HepG2 (cell line): ENCODE data around the gene SDR42E2. TPM values are rescaled to one million over a fixed set of nuclear protein-coding genes. Genes with fewer than 3 reads are reported as not detected.

Experiments
- BRCA1 ChIP-seq: sonication (generic); formaldehyde crosslinking; IDR thresholded peaks from 2 replicates; pipeline ENCODE4 v1.4.0; 2020; ENCODE audit warnings: missing genetic modification reagents
- CENPT ChIP-seq: sonication (generic); formaldehyde crosslinking; IDR thresholded peaks from 2 replicates; pipeline ENCODE4 v1.8.0; 2022; ENCODE audit warnings: low read depth, mild to moderate bottlenecking, moderate library complexity, missing genetic modification reagents
- CHD2 ChIP-seq: IDR thresholded peaks from 2 replicates; pipeline ENCODE4 v1.6.1; 2011; ENCODE audit warnings: low read depth, low read length, improper control_type of control experiment
- FOXA3 ChIP-seq: IDR thresholded peaks from 2 replicates; pipeline ENCODE4 v1.6.1; 2016; ENCODE audit warnings: missing genetic modification reagents, missing compliant biosample characterization
- HMGA1 ChIP-seq: sonication (generic); formaldehyde crosslinking; conservative IDR thresholded peaks from 2 replicates; pipeline ENCODE4 v1.4.0; 2020; ENCODE audit warnings: missing genetic modification reagents
- JDP2 ChIP-seq: sonication (generic); formaldehyde crosslinking; IDR thresholded peaks from 2 replicates; pipeline ENCODE4 v1.8.1; 2022; ENCODE audit warnings: missing genetic modification reagents, borderline replicate concordance
- PITX1 ChIP-seq: sonication (generic); formaldehyde crosslinking; IDR thresholded peaks from 2 replicates; pipeline ENCODE4 v1.5.1; 2020; ENCODE audit warnings: mild to moderate bottlenecking, missing genetic modification reagents
- SP140L ChIP-seq: sonication (generic); formaldehyde crosslinking; IDR thresholded peaks from 2 replicates; pipeline ENCODE4 v1.4.0; 2020; ENCODE audit warnings: missing genetic modification reagents, borderline replicate concordance
- SRSF9 ChIP-seq: fragments of 200-400 bp; formaldehyde crosslinking; IDR thresholded peaks from 2 replicates; pipeline ENCODE4 v1.6.1; 2018; ENCODE audit warnings: borderline replicate concordance, mild to moderate bottlenecking, low read depth, low read length; ENCODE audit not compliant: insufficient read depth, poor library complexity, severe bottlenecking
- ZNF256 ChIP-seq: sonication (generic); formaldehyde crosslinking; conservative IDR thresholded peaks from 2 replicates; pipeline ENCODE4 v1.4.0; 2020; ENCODE audit warnings: missing genetic modification reagents
- ZNF33A ChIP-seq: sonication (generic); formaldehyde crosslinking; IDR thresholded peaks from 2 replicates; pipeline ENCODE4 v1.5.1; 2020; ENCODE audit warnings: missing genetic modification reagents, mild to moderate bottlenecking, moderate library complexity, borderline replicate concordance
- ZNF431 ChIP-seq: sonication (generic); formaldehyde crosslinking; IDR thresholded peaks from 2 replicates; pipeline ENCODE4 v1.9.0; 2022; ENCODE audit warnings: missing genetic modification reagents, low read depth, mild to moderate bottlenecking, borderline replicate concordance
- ZNF543 ChIP-seq: sonication (generic); formaldehyde crosslinking; IDR thresholded peaks from 2 replicates; pipeline ENCODE4 v1.4.0; 2020; ENCODE audit warnings: mild to moderate bottlenecking, missing genetic modification reagents
- polyA plus RNA-seq, 8 experiments: library from polyadenylated mRNA; depleted of rRNA in 3 of 8; stranded (reverse) in 7 of 8; unstranded in 1 of 8; fragments of >200 nt; fragmentation: Illumina TruSeq in 4 of 8; extraction: Trizol in 4 of 8; gene quantifications; 2 replicates each; pipeline versions ENCODE4 v1.2.1 to v1.2.3, GENCODE V29; 2011 to 2016; ENCODE audit warnings: low read depth in 4 of 8, missing spikeins in 1 of 8, mixed read lengths in 1 of 8; ENCODE audit not compliant: insufficient read depth in 1 of 8
- total RNA-seq, 5 experiments: library from RNA; depleted of rRNA; stranded (reverse); fragments of >200 nt; fragmentation: Illumina TruSeq; extraction: Trizol; gene quantifications; 2 replicates each; pipeline ENCODE4 v1.2.3, GENCODE V29; 2016; ENCODE audit warnings: low read depth in 1 of 5
- TF ChIP-seq, protein P1 (sequence below): sonication (generic); formaldehyde crosslinking; IDR thresholded peaks from 2 replicates; pipeline ENCODE4 v1.4.0; 2020; ENCODE audit warnings: missing genetic modification reagents, mild to moderate bottlenecking, borderline replicate concordance
- TF ChIP-seq, protein P2 (sequence below): sonication (generic); formaldehyde crosslinking; IDR thresholded peaks from 2 replicates; pipeline ENCODE4 v1.8.0; 2022; ENCODE audit warnings: missing genetic modification reagents, mild to moderate bottlenecking, inconsistent platforms, borderline replicate concordance
- TF ChIP-seq, protein P3 (sequence below): sonication (generic); formaldehyde crosslinking; IDR thresholded peaks from 2 replicates; pipeline ENCODE4 v1.5.0; 2020; ENCODE audit warnings: missing genetic modification reagents
- TF ChIP-seq, protein P4 (sequence below): sonication (generic); formaldehyde crosslinking; IDR thresholded peaks from 2 replicates; pipeline ENCODE4 v1.5.0; 2020; ENCODE audit warnings: mild to moderate bottlenecking, missing genetic modification reagents
- TF ChIP-seq, protein P5 (sequence below): IDR thresholded peaks from 2 replicates; pipeline ENCODE4 v1.6.1; 2016; ENCODE audit warnings: missing compliant biosample characterization, missing genetic modification reagents, borderline replicate concordance
- TF ChIP-seq, protein P6 (sequence below): sonication (generic); formaldehyde crosslinking; IDR thresholded peaks from 2 replicates; pipeline ENCODE4 v1.8.1; 2023; ENCODE audit warnings: missing genetic modification reagents, mild to moderate bottlenecking, borderline replicate concordance

The SDR42E2 gene
- total and polyA plus RNA-seq, 2 of the 13 experiments (the other 11 are each of a cell fraction or from before 2014, with no cell fraction given): 0.05 to 0.11 TPM

DNA sequence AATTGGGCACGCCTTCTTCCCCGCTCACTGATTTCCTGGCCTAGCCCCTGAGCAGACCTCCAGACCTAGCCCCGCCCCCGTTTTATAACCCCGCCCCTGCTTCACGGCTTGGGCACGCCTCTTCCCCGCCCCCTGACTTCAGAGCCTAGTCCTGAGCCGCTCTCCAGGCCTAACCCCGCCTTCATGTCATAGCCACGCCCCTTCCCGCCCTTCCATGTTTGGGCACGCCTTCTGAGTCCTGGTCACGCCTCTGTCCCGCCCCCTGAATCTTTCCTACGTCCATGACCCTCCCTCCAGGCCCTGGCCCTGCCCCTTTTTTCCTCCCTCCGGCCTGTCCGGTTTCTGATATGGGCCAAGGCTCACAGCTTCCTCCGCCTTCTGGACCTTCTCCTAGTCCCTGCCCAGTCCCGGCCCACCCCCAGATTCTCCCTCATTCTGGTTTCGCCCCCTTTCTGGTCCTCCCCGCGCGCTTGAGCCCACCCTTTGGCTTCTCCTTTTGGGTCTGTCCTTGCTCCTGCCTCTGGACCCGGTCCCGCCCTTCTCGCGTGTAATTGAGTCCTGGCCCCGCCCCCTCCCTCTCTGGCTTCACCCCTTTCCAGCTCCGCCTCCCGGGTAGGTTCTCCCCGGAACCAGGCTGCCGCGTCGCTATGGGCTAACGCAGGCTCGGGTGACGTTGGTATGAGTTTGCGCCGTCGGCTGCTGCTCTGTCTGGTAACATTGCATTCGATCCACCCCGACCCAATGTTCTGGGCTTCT, 28.6 kb downstream of the SDR42E2 start (continued):
- TF ChIP-seq, protein P1, sequence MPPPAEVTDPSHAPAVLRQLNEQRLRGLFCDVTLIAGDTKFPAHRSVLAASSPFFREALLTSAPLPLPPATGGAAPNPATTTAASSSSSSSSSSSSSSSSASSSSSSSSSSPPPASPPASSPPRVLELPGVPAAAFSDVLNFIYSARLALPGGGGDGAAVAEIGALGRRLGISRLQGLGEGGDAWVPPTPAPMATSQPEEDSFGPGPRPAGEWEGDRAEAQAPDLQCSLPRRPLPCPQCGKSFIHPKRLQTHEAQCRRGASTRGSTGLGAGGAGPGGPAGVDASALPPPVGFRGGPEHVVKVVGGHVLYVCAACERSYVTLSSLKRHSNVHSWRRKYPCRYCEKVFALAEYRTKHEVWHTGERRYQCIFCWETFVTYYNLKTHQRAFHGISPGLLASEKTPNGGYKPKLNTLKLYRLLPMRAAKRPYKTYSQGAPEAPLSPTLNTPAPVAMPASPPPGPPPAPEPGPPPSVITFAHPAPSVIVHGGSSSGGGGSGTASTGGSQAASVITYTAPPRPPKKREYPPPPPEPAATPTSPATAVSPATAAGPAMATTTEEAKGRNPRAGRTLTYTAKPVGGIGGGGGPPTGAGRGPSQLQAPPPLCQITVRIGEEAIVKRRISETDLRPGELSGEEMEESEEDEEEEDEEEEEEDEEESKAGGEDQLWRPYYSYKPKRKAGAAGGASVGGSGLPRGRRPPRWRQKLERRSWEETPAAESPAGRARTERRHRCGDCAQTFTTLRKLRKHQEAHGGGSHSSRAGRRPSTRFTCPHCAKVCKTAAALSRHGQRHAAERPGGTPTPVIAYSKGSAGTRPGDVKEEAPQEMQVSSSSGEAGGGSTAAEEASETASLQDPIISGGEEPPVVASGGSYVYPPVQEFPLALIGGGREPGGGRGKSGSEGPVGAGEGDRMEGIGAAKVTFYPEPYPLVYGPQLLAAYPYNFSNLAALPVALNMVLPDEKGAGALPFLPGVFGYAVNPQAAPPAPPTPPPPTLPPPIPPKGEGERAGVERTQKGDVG (CRISPR knock-in tag): no peak; the same call in 1 of the 2 replicates
- TF ChIP-seq, protein P2, sequence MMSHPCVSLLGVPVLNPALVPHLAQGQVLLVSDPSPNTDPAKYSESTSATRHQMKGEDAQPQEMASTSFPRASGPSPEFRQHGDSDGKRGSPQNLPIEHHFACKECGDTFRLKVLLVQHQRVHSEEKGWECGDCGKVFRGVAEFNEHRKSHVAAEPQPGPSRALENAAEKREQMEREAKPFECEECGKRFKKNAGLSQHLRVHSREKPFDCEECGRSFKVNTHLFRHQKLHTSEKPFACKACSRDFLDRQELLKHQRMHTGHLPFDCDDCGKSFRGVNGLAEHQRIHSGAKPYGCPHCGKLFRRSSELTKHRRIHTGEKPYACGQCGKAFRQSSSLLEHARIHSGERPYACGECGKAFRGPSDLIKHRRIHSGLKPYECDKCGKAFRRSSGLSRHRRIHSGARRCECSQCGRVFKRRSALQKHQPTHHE: peak; percentile 56; the same call in 1 of the 2 replicates
- TF ChIP-seq BRCA1 (CRISPR knock-in tag): no peak
- TF ChIP-seq, protein P3, sequence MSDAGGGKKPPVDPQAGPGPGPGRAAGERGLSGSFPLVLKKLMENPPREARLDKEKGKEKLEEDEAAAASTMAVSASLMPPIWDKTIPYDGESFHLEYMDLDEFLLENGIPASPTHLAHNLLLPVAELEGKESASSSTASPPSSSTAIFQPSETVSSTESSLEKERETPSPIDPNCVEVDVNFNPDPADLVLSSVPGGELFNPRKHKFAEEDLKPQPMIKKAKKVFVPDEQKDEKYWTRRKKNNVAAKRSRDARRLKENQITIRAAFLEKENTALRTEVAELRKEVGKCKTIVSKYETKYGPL: no peak
- TF ChIP-seq, protein P4, sequence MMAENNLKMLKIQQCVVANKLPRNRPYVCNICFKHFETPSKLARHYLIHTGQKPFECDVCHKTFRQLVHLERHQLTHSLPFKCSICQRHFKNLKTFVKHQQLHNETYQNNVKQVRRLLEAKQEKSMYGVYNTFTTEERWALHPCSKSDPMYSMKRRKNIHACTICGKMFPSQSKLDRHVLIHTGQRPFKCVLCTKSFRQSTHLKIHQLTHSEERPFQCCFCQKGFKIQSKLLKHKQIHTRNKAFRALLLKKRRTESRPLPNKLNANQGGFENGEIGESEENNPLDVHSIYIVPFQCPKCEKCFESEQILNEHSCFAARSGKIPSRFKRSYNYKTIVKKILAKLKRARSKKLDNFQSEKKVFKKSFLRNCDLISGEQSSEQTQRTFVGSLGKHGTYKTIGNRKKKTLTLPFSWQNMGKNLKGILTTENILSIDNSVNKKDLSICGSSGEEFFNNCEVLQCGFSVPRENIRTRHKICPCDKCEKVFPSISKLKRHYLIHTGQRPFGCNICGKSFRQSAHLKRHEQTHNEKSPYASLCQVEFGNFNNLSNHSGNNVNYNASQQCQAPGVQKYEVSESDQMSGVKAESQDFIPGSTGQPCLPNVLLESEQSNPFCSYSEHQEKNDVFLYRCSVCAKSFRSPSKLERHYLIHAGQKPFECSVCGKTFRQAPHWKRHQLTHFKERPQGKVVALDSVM: peak; percentile 51; the same call in 1 of the 2 replicates
- TF ChIP-seq SRSF9: no peak
- no peak for TF ChIP-seq CENPT (CRISPR knock-in tag)
- no peak for TF ChIP-seq JDP2 (CRISPR knock-in tag)
- TF ChIP-seq, protein P5, sequence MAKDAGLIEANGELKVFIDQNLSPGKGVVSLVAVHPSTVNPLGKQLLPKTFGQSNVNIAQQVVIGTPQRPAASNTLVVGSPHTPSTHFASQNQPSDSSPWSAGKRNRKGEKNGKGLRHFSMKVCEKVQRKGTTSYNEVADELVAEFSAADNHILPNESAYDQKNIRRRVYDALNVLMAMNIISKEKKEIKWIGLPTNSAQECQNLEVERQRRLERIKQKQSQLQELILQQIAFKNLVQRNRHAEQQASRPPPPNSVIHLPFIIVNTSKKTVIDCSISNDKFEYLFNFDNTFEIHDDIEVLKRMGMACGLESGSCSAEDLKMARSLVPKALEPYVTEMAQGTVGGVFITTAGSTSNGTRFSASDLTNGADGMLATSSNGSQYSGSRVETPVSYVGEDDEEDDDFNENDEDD: peak; percentile 15; the same call in 1 of the 2 replicates
- TF ChIP-seq CHD2: no peak
- no peak for TF ChIP-seq ZNF33A (CRISPR knock-in tag)
- TF ChIP-seq, protein P6, sequence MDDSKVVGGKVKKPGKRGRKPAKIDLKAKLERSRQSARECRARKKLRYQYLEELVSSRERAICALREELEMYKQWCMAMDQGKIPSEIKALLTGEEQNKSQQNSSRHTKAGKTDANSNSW: peak; percentile 76; the same call in 1 of the 2 replicates
- TF ChIP-seq ZNF543 (CRISPR knock-in tag): no peak; the same call in 1 of the 2 replicates
- TF ChIP-seq ZNF431: no peak
- no peak for TF ChIP-seq ZNF256 (CRISPR knock-in tag)
- no peak for TF ChIP-seq PITX1
- TF ChIP-seq HMGA1 (CRISPR knock-in tag): no peak
- TF ChIP-seq FOXA3 (CRISPR knock-in tag): peak; percentile 31; the same call in 1 of the 2 replicates
- TF ChIP-seq SP140L (CRISPR knock-in tag): no peak; the same call in 1 of the 2 replicates
